Liver (tissue), 9 donors: Measurements from ENCODE around the gene CLEC4G. TPM values are rescaled to one million over a fixed set of nuclear protein-coding genes. Genes with fewer than 3 reads are reported as not detected.

Source experiments
- DNase-seq: peaks from one replicate; pipeline ENCODE4 v3.0.0-alpha.2; 2017; ENCODE audit warnings: low spot score
- H3K27ac ChIP-seq, 2 donors: one replicate each; pipeline ENCODE4 v1.7.0; 2013; ENCODE audit warnings: inconsistent platforms in 2 of 2, low read length in 2 of 2, control low read depth in 1 of 2, low read depth in 1 of 2, mild to moderate bottlenecking in 1 of 2
- H3K27me3 ChIP-seq, 4 donors: one replicate each; pipeline versions ENCODE4 v1.6.1 to v1.7.0; 2013; ENCODE audit warnings: low read length in 3 of 4, inconsistent platforms in 1 of 4, mild to moderate bottlenecking in 1 of 4, moderate library complexity in 1 of 4; ENCODE audit not compliant: control insufficient read depth in 4 of 4, insufficient read depth in 4 of 4
- H3K36me3 ChIP-seq, 4 donors: one replicate each; pipeline versions ENCODE4 v1.6.1 to v1.7.0; 2013; ENCODE audit warnings: low read length in 3 of 4, mild to moderate bottlenecking in 3 of 4, low read depth in 1 of 4, moderate library complexity in 1 of 4; ENCODE audit not compliant: control insufficient read depth in 4 of 4, insufficient read depth in 3 of 4
- H3K4me1 ChIP-seq, 4 donors: one replicate each; pipeline versions ENCODE4 v1.6.1 to v1.7.0; 2013; ENCODE audit warnings: low read length in 3 of 4, mild to moderate bottlenecking in 3 of 4, moderate library complexity in 1 of 4; ENCODE audit not compliant: control insufficient read depth in 4 of 4, insufficient read depth in 4 of 4
- H3K4me3 ChIP-seq, 3 donors: one replicate each; pipeline versions ENCODE4 v1.6.1 to v1.7.0; 2013; ENCODE audit warnings: low read length in 3 of 3, control low read depth in 1 of 3, low read depth in 1 of 3, mild to moderate bottlenecking in 1 of 3
- H3K9ac ChIP-seq, 2 donors: one replicate each; pipeline ENCODE4 v1.7.0; 2013; ENCODE audit warnings: low read length in 2 of 2, mild to moderate bottlenecking in 2 of 2, moderate library complexity in 2 of 2, control low read depth in 1 of 2, low read depth in 1 of 2
- H3K9me3 ChIP-seq, 4 donors: one replicate each; pipeline versions ENCODE4 v1.6.1 to v1.7.0; 2013; ENCODE audit warnings: low read length in 3 of 4; ENCODE audit not compliant: control insufficient read depth in 4 of 4
- EGR1 ChIP-seq, 2 donors: IDR thresholded peaks; 2 replicates each; pipeline ENCODE4 v1.6.1; 2016 to 2018; ENCODE audit warnings: antibody characterized with exemption in 2 of 2, low read depth in 2 of 2
- GABPA ChIP-seq, 2 donors: IDR thresholded peaks in 1 of 2; conservative IDR thresholded peaks in 1 of 2; 2 replicates each; pipeline ENCODE4 v1.6.1; 2016; ENCODE audit warnings: antibody characterized with exemption in 2 of 2, mild to moderate bottlenecking in 1 of 2, moderate library complexity in 1 of 2
- HNF4A ChIP-seq, 2 donors: conservative IDR thresholded peaks; 2 replicates each; pipeline ENCODE4 v1.6.1; 2016; ENCODE audit warnings: antibody characterized with exemption in 2 of 2, mild to moderate bottlenecking in 2 of 2
- NR2F2 ChIP-seq: IDR thresholded peaks from 2 replicates; pipeline ENCODE4 v1.6.1; 2016; ENCODE audit warnings: antibody characterized with exemption
- YY1 ChIP-seq: IDR thresholded peaks from 2 replicates; pipeline ENCODE4 v1.6.1; 2016; ENCODE audit warnings: antibody characterized with exemption, mild to moderate bottlenecking
- WGBS: extraction: QIAGEN DNeasy Blood & Tissue Kit; methylation state at CpG from one replicate; pipeline ENCODE4 v1.1.7; 2013; 5-methylcytosine and 5-hydroxymethylcytosine counted together
- polyA plus RNA-seq, 2 donors: library from polyadenylated mRNA; stranded (reverse) in 1 of 2; unstranded in 1 of 2; fragments of 200-250 nt in 1 of 2; fragments of >200 nt in 1 of 2; fragmentation: Nextera tagmentation in 1 of 2; extraction: Ambion mirVana in 1 of 2; gene quantifications; one replicate each; pipeline versions ENCODE4 v1.2.1 to v1.2.3, GENCODE V29; 2013 to 2015
- total RNA-seq, 2 donors: library from RNA; depleted of rRNA; stranded (reverse); fragments of >200 nt; gene quantifications; one replicate each; pipeline ENCODE4 v1.2.3, GENCODE V29; 2014
- TF ChIP-seq, protein P1 (sequence below): IDR thresholded peaks from 2 replicates; pipeline ENCODE4 v1.6.1; 2016; ENCODE audit warnings: antibody characterized with exemption, mild to moderate bottlenecking
- TF ChIP-seq, protein P2 (sequence below): IDR thresholded peaks from 2 replicates; pipeline ENCODE4 v1.6.1; 2016; ENCODE audit warnings: antibody characterized with exemption
- TF ChIP-seq, protein P3 (sequence below): IDR thresholded peaks from 2 replicates; pipeline ENCODE4 v1.6.1; 2016; ENCODE audit warnings: antibody characterized with exemption
- donor health status: healthy.
- donor health status: healthy.
- donor health status: healthy.
- donor health status: healthy.
- donor health status: healthy.

CLEC4G gene
- total and polyA plus RNA-seq, 4 donors: 7.7 to 69.0 (median 45.6) TPM

DNA sequence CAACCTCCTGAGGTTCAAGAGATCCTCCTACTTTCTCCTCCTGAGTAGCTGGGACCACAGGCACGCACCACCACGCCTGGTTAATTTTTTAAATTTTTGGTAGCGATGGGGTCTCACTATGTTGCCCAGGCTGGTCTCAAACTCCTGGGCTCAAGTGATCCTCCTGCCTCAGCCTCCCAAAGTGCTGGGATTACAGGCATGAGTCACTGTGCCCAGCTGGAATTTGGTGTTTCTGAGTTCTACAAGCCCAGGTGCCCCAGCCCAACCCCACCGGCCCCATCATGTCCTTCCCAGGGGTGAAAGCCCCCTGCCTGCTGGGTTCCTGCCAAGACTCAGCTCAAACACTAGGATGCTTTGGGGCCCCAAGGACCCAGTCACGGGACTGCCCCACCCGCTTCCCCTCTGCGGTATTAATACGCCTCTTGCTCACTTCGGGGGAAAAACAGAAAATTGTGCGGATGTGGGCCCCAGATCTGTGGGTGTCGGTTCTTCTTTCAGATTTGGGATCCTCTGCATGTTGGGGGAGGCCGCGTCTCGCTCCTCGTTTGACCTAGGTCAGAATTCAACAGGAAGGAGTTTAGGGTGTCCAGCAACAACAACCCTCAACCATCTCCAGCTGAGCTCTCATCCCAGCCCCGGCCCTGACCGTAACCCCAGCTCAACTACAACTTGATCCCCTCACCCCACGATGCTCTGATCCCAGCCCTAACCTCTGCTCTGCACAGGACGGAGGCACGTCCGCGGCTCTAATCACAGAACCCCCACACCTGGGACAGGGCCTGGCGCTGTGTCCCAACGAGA, 26.3 kb downstream of the CLEC4G start:
- Histone ChIP-seq H3K27ac (peak overlapping the region; percentile 17 to 48), H3K9me3 (no peaks in the 10 kb centered on the region), H3K36me3 (no peaks in the 10 kb centered on the region), H3K4me3 (no peak overlapping the region), H3K27me3 (no peaks in the 10 kb centered on the region), H3K9ac (no peak overlapping the region), H3K4me1 (no peaks in the 10 kb centered on the region)
- 60% methylated on average over 24 of the region's 24 CpGs for WGBS
- TF ChIP-seq YY1: no peak
- TF ChIP-seq, protein P1, sequence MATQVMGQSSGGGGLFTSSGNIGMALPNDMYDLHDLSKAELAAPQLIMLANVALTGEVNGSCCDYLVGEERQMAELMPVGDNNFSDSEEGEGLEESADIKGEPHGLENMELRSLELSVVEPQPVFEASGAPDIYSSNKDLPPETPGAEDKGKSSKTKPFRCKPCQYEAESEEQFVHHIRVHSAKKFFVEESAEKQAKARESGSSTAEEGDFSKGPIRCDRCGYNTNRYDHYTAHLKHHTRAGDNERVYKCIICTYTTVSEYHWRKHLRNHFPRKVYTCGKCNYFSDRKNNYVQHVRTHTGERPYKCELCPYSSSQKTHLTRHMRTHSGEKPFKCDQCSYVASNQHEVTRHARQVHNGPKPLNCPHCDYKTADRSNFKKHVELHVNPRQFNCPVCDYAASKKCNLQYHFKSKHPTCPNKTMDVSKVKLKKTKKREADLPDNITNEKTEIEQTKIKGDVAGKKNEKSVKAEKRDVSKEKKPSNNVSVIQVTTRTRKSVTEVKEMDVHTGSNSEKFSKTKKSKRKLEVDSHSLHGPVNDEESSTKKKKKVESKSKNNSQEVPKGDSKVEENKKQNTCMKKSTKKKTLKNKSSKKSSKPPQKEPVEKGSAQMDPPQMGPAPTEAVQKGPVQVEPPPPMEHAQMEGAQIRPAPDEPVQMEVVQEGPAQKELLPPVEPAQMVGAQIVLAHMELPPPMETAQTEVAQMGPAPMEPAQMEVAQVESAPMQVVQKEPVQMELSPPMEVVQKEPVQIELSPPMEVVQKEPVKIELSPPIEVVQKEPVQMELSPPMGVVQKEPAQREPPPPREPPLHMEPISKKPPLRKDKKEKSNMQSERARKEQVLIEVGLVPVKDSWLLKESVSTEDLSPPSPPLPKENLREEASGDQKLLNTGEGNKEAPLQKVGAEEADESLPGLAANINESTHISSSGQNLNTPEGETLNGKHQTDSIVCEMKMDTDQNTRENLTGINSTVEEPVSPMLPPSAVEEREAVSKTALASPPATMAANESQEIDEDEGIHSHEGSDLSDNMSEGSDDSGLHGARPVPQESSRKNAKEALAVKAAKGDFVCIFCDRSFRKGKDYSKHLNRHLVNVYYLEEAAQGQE: no peak
- no peak for TF ChIP-seq GABPA (IDR thresholded peaks at IDR 0.05 in 1 of 2, conservative IDR thresholded peaks at IDR 0.05 in 1 of 2)
- TF ChIP-seq, protein P2, sequence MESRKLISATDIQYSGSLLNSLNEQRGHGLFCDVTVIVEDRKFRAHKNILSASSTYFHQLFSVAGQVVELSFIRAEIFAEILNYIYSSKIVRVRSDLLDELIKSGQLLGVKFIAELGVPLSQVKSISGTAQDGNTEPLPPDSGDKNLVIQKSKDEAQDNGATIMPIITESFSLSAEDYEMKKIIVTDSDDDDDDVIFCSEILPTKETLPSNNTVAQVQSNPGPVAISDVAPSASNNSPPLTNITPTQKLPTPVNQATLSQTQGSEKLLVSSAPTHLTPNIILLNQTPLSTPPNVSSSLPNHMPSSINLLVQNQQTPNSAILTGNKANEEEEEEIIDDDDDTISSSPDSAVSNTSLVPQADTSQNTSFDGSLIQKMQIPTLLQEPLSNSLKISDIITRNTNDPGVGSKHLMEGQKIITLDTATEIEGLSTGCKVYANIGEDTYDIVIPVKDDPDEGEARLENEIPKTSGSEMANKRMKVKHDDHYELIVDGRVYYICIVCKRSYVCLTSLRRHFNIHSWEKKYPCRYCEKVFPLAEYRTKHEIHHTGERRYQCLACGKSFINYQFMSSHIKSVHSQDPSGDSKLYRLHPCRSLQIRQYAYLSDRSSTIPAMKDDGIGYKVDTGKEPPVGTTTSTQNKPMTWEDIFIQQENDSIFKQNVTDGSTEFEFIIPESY: no peak
- no peak for TF ChIP-seq EGR1 (IDR thresholded peaks at IDR 0.05; ENCODE audit: low read depth in 2 of 2)
- no peak for TF ChIP-seq HNF4A (conservative IDR thresholded peaks at IDR 0.05)
- TF ChIP-seq NR2F2: no peak
- DNase-seq: no peak

DNA sequence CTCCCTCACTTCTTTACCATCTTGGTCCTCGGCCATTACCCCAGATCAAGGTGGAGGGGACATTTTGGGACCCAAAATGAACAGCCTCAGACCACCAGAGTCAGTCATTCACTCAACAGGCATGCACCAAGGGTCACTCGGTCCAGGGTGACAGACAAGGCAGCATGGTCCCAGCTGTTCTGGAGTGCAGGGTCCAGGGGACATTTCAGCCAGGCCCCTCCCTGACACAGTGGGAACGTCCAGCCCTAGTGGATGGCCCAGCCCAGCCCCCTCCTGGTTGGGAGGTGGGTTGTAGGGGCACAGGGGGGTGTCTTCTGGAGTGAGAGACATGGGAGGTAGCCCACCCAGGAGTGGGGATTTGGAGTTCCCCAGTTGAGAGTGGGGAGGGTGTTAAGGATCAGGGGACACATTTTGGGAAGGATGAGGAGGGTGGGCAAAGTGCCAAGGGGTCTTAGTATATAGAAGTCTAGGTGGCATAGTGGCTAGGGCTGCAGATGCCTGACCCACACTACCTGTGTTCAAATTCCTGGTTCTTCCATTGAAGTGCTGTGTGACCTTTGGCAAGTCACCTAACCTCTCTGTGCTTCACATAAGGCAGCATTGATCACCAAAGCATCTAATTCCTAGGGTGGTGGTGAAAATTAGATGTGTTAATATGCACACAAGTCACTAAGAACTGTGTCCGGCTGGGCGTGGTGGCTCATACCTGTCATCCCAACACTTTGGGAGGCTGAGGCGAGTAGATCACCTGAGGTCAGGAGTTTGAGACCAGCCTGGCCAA, 27.4 kb downstream of the CLEC4G start:
- Histone ChIP-seq H3K9me3 (no peaks in the 10 kb centered on the region), H3K36me3 (no peaks in the 10 kb centered on the region), H3K9ac (no peak overlapping the region), H3K4me1 (no peaks in the 10 kb centered on the region), H3K4me3 (no peak overlapping the region), H3K27ac (no peak overlapping the region), H3K27me3 (no peaks in the 10 kb centered on the region)
- DNase-seq: no peak
- TF ChIP-seq, protein P3, sequence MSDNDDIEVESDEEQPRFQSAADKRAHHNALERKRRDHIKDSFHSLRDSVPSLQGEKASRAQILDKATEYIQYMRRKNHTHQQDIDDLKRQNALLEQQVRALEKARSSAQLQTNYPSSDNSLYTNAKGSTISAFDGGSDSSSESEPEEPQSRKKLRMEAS: no peak
- TF ChIP-seq, protein P2: no peak
- 75% methylated on average over 6 of the region's 6 CpGs for WGBS
